B cell (primary cell): ENCODE results near the gene XRCC1.

Source experiments
- EZH2 ChIP-seq: IDR thresholded peaks from 2 replicates; pipeline ENCODE4 v1.6.1; 2012; ENCODE audit warnings: borderline replicate concordance, low read depth, mild to moderate bottlenecking, moderate library complexity, low read length; ENCODE audit not compliant: insufficient read depth, poor library complexity, severe bottlenecking
- TF ChIP-seq, protein P1 (sequence below): fragments of 200-600 bp; IDR thresholded peaks from one replicate; pipeline ENCODE4 v1.8.0; 2022; ENCODE audit warnings: antibody characterized with exemption, mild to moderate bottlenecking

DNA sequence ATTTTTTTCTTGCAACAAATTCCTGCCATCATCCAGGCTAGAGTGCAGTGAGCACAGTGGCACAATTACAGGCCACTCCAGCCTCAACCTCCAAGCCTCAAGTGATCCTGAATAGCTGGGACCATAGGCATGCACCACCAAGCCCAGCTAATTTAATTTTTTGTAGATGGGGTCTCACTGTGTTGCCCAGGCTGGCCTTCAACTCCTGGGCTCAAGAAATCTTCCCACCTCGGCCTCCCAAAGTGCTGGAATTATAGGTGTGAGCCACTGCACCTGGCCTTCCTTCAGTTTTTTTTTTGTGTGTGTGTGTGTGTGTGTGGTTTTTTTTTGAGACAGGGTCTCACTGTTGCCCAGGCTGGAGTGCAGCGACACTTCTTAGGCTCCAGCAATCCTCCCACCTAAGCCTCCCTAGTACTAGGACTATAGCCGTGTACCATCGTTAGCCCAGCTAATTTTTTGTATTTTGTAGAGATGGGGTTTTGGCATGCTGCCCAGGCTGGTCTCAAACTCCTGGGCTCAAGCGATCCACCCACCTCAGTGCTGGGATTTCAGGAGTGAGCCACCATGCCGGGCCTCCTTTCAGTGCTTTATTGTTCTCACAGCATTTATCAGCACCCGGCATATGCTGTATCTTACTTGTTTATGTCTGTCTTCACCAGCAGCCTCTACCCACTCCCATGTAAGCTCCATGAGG lies 30.7 kb upstream of the XRCC1 start:
- TF ChIP-seq, protein P1, sequence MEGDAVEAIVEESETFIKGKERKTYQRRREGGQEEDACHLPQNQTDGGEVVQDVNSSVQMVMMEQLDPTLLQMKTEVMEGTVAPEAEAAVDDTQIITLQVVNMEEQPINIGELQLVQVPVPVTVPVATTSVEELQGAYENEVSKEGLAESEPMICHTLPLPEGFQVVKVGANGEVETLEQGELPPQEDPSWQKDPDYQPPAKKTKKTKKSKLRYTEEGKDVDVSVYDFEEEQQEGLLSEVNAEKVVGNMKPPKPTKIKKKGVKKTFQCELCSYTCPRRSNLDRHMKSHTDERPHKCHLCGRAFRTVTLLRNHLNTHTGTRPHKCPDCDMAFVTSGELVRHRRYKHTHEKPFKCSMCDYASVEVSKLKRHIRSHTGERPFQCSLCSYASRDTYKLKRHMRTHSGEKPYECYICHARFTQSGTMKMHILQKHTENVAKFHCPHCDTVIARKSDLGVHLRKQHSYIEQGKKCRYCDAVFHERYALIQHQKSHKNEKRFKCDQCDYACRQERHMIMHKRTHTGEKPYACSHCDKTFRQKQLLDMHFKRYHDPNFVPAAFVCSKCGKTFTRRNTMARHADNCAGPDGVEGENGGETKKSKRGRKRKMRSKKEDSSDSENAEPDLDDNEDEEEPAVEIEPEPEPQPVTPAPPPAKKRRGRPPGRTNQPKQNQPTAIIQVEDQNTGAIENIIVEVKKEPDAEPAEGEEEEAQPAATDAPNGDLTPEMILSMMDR = no peak
- TF ChIP-seq EZH2 = no peak
